Astrocyte (in vitro differentiated cells and primary cell): Measurements from ENCODE around the gene NUP210. TPM values are rescaled to one million over a fixed set of nuclear protein-coding genes. Genes with fewer than 3 reads are reported as not detected.

ENCODE experiments used
- DNase-seq: peaks from one replicate; pipeline ENCODE4 v3.0.0-alpha.2; 2010; ENCODE audit warnings: low read depth
- FAIRE-seq: peaks from 2 replicates; lab custom pipeline; 2011; peaks lifted over from hg19 to GRCh38; lab: Jason Lieb, UNC
- H2AFZ ChIP-seq: 2 replicates; pipeline ENCODE4 v1.6.0; 2012; ENCODE audit warnings: low read depth, low read length, inconsistent platforms
- H3K27ac ChIP-seq: 2 replicates; pipeline ENCODE4 v1.5.1; 2011; ENCODE audit warnings: low read depth, low read length, inconsistent platforms
- H3K27me3 ChIP-seq: 2 replicates; pipeline ENCODE4 v1.6.0; 2011; ENCODE audit warnings: low read length, inconsistent platforms; ENCODE audit not compliant: insufficient read depth
- H3K36me3 ChIP-seq: 2 replicates; pipeline ENCODE4 v1.5.1; 2011; ENCODE audit warnings: low read length, inconsistent platforms; ENCODE audit not compliant: insufficient read depth
- H3K4me1 ChIP-seq: 2 replicates; pipeline ENCODE4 v1.5.1; 2011; ENCODE audit warnings: low read length, inconsistent platforms; ENCODE audit not compliant: insufficient read depth
- H3K4me2 ChIP-seq: 2 replicates; pipeline ENCODE4 v1.6.0; 2012; ENCODE audit warnings: low read length, inconsistent platforms
- H3K4me3 ChIP-seq: 2 replicates; pipeline ENCODE4 v1.5.1; 2011; ENCODE audit warnings: low read depth, mild to moderate bottlenecking, low read length, inconsistent platforms; ENCODE audit not compliant: insufficient read depth
- H3K79me2 ChIP-seq: 2 replicates; pipeline ENCODE4 v1.6.0; 2012; ENCODE audit warnings: mild to moderate bottlenecking, low read length, inconsistent platforms; ENCODE audit not compliant: insufficient read depth
- H3K9ac ChIP-seq: 2 replicates; pipeline ENCODE4 v1.6.0; 2012; ENCODE audit warnings: mild to moderate bottlenecking, low read length, inconsistent platforms
- H3K9me3 ChIP-seq: 2 replicates; pipeline ENCODE4 v1.5.1; 2012; ENCODE audit warnings: low read depth, mild to moderate bottlenecking, low read length, inconsistent platforms; ENCODE audit not compliant: insufficient read depth
- H4K20me1 ChIP-seq: 2 replicates; pipeline ENCODE4 v1.6.0; 2012; ENCODE audit warnings: low read length, inconsistent platforms; ENCODE audit not compliant: insufficient read depth
- H3K27ac Mint-ChIP-seq: one replicate; pipeline ENCODE4 v1.8.0; 2021; ENCODE audit warnings: mild to moderate bottlenecking, mixed read lengths; ENCODE audit not compliant: unreplicated experiment
- H3K27me3 Mint-ChIP-seq: one replicate; pipeline ENCODE4 v1.8.0; 2021; ENCODE audit warnings: low read depth, mixed read lengths; ENCODE audit not compliant: unreplicated experiment
- H3K36me3 Mint-ChIP-seq: one replicate; pipeline ENCODE4 v1.8.0; 2021; ENCODE audit warnings: low read depth, mixed read lengths; ENCODE audit not compliant: unreplicated experiment
- H3K4me1 Mint-ChIP-seq: one replicate; pipeline ENCODE4 v1.8.0; 2021; ENCODE audit warnings: low read depth, mixed read lengths; ENCODE audit not compliant: unreplicated experiment
- H3K4me3 Mint-ChIP-seq: one replicate; pipeline ENCODE4 v1.8.0; 2021; ENCODE audit warnings: mild to moderate bottlenecking, moderate library complexity, mixed read lengths; ENCODE audit not compliant: unreplicated experiment
- H3K9me3 Mint-ChIP-seq: one replicate; pipeline ENCODE4 v1.8.0; 2021; ENCODE audit warnings: mild to moderate bottlenecking, mixed read lengths; ENCODE audit not compliant: unreplicated experiment
- EZH2 ChIP-seq: IDR thresholded peaks from 2 replicates; pipeline ENCODE4 v1.6.1; 2012; ENCODE audit warnings: mild to moderate bottlenecking, low read length, inconsistent platforms; ENCODE audit not compliant: insufficient read depth
- total RNA-seq: library from RNA; stranded (reverse); gene quantifications from 2 replicates; pipeline ENCODE4 v1.2.1, GENCODE V29; 2021
- TF ChIP-seq, protein P1 (sequence below): IDR thresholded peaks from 2 replicates; pipeline ENCODE4 v1.5.1; 2011; ENCODE audit warnings: low read depth, mild to moderate bottlenecking, inconsistent platforms, low read length, moderate library complexity; ENCODE audit not compliant: insufficient read depth

Gene NUP210
- total RNA-seq, 1 donor from 2014 or later: 1.2 TPM

DNA sequence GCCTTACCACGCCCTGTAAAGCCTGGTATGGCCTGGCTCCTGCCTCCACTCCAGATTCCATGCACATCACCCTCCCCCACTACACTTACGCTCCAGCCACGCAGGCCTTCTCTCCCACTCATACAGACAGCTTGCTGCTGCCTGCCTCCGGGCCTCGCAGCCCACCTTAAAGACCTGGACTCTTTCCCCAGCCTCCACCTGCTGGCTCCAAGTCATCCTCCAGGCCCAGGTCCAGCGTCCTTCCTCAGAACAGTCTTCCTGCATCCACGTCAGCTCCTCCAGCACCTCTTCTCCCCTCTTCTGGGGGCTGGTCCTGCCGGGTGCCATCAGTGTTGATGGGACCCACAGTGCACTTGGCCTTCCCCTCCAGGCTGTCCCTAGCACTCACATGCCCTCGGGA is 75.5 kb downstream of the NUP210 start:
- H3K27ac Mint-ChIP-seq: no peak overlapping the region
- no peak overlapping the region for H3K27ac ChIP-seq
- H3K27me3 ChIP-seq: peaks cover 3% of the 10 kb centered on the region
- FAIRE-seq: no peak
- peaks cover 2% of the 10 kb centered on the region for H3K36me3 Mint-ChIP-seq
- no peaks in the 10 kb centered on the region for H3K79me2 ChIP-seq
- H3K4me1 Mint-ChIP-seq: peaks cover 28% of the 10 kb centered on the region
- H4K20me1 ChIP-seq: no peaks in the 10 kb centered on the region
- peaks cover 10% of the 10 kb centered on the region for H3K4me1 ChIP-seq
- no peak overlapping the region for H3K4me2 ChIP-seq
- no peaks in the 10 kb centered on the region for H3K9me3 ChIP-seq
- H3K9me3 Mint-ChIP-seq: peaks cover 5% of the 10 kb centered on the region
- no peak overlapping the region for H3K4me3 ChIP-seq
- H3K4me3 Mint-ChIP-seq: no peak overlapping the region
- TF ChIP-seq, protein P1, sequence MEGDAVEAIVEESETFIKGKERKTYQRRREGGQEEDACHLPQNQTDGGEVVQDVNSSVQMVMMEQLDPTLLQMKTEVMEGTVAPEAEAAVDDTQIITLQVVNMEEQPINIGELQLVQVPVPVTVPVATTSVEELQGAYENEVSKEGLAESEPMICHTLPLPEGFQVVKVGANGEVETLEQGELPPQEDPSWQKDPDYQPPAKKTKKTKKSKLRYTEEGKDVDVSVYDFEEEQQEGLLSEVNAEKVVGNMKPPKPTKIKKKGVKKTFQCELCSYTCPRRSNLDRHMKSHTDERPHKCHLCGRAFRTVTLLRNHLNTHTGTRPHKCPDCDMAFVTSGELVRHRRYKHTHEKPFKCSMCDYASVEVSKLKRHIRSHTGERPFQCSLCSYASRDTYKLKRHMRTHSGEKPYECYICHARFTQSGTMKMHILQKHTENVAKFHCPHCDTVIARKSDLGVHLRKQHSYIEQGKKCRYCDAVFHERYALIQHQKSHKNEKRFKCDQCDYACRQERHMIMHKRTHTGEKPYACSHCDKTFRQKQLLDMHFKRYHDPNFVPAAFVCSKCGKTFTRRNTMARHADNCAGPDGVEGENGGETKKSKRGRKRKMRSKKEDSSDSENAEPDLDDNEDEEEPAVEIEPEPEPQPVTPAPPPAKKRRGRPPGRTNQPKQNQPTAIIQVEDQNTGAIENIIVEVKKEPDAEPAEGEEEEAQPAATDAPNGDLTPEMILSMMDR: no peak
- TF ChIP-seq EZH2: no peak
- DNase-seq: no peak
- H2AFZ ChIP-seq: no peak overlapping the region
- peaks cover 22% of the 10 kb centered on the region for H3K27me3 Mint-ChIP-seq
- no peak overlapping the region for H3K9ac ChIP-seq
- no peaks in the 10 kb centered on the region for H3K36me3 ChIP-seq

DNA sequence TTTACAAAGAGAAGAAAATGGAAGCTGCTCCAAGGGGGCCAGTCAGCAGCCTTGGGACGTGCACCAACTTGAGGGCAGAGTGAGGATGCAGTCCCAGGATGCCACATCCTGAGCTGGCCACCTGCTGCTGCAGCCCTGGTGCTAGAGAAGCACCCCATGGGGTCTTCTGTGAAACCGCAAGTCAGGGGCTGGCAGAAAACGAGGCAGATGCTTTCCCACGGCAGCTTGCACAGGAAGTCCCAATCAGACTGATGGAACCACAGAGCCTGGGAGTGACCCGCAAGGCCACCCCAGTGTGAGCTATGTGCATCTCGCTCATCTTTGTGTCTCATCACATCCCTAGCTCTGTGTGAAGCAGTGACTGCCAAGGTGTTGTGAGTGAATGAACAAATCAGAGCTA is 76.5 kb downstream of the NUP210 start:
- DNase-seq (no peak), FAIRE-seq (no peak)
- H3K9me3 ChIP-seq: no peaks in the 10 kb centered on the region
- H3K27ac ChIP-seq: no peak overlapping the region
- TF ChIP-seq, protein P1: no peak
- TF ChIP-seq EZH2: no peak
- peaks cover 3% of the 10 kb centered on the region for H3K27me3 ChIP-seq
- Mint-ChIP-seq H3K4me3 (no peak overlapping the region), H3K27me3 (peaks cover 32% of the 10 kb centered on the region), H3K27ac (no peak overlapping the region), H3K9me3 (peaks cover 5% of the 10 kb centered on the region), H3K36me3 (peaks cover 2% of the 10 kb centered on the region), H3K4me1 (peaks cover 22% of the 10 kb centered on the region)
- H3K9ac ChIP-seq: no peak overlapping the region
- H3K36me3 ChIP-seq: no peaks in the 10 kb centered on the region
- peaks cover 6% of the 10 kb centered on the region for H3K4me1 ChIP-seq
- no peak overlapping the region for H3K4me2 ChIP-seq
- H3K79me2 ChIP-seq: no peaks in the 10 kb centered on the region
- no peak overlapping the region for H3K4me3 ChIP-seq
- no peak overlapping the region for H2AFZ ChIP-seq
- H4K20me1 ChIP-seq: no peaks in the 10 kb centered on the region

DNA sequence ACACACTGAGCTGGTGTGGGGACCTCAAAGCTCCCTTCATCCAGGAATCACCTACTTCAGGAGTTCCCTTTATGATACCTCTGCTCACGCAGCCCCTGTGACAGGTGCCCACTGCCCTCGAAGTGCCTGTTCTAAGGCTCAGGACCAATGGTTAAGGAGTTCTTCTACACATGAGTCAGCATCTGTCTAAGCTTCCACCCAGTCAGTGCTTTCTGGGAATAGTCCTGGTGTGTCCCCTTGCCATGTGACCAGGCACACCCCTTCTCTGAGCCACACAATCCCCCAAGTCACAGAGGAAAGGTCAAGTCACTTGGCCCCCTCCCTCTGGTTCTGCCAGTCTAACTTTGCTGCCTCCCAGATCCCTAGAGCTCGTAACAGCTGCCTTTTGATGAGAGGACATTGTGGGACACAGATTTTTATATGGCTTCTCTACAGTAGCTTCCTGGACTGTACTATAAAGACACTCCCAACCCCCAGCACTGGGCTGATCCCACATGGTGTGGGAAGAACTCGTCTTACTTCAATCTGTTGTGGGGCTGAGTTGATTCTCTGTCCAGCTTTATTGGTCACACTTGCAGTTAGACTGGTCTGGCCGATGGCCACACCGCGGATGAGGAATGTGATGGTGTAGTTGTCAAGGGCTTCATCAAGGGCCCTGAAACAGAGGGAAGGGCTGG is 78.8 kb downstream of the NUP210 start:
- Histone ChIP-seq H3K4me3 (no peak overlapping the region), H3K79me2 (no peaks in the 10 kb centered on the region), H3K36me3 (no peaks in the 10 kb centered on the region), H3K27me3 (no peaks in the 10 kb centered on the region), H3K27ac (no peak overlapping the region), H2AFZ (no peak overlapping the region), H3K4me2 (no peak overlapping the region), H3K4me1 (no peaks in the 10 kb centered on the region), H3K9me3 (no peaks in the 10 kb centered on the region), H4K20me1 (no peaks in the 10 kb centered on the region), H3K9ac (no peak overlapping the region)
- H3K27me3 Mint-ChIP-seq: peaks cover 38% of the 10 kb centered on the region
- H3K4me1 Mint-ChIP-seq: peaks cover 4% of the 10 kb centered on the region
- H3K9me3 Mint-ChIP-seq: peaks cover 5% of the 10 kb centered on the region
- no peak overlapping the region for H3K27ac Mint-ChIP-seq
- peaks cover 2% of the 10 kb centered on the region for H3K36me3 Mint-ChIP-seq
- no peak overlapping the region for H3K4me3 Mint-ChIP-seq
- no peak for TF ChIP-seq EZH2
- TF ChIP-seq, protein P1: no peak
- FAIRE-seq (no peak), DNase-seq (no peak)
